Transverse colon (tissue), 4 donors: ENCODE measurements around the gene LGALS16. TPM values are rescaled to one million over a fixed set of nuclear protein-coding genes. Genes with fewer than 3 reads are reported as not detected.
"Not testable (repeated sequence)": the region's sequence is repeated elsewhere in the genome, so short reads cannot be mapped to it uniquely, and the experiment has no call there.

Source experiments
- DNase-seq: peaks from one replicate; pipeline ENCODE4 v3.0.0-alpha.2; 2019
- H3K27ac ChIP-seq, 4 donors: fragments of 200-600 bp; sonication (generic); 2 replicates each; pipeline ENCODE4 v1.5.1; 2016 to 2018; ENCODE audit warnings: inconsistent platforms in 4 of 4
- H3K27me3 ChIP-seq: fragments of 200-600 bp; sonication (generic); 2 replicates; pipeline ENCODE4 v1.5.1; 2017; ENCODE audit warnings: inconsistent platforms
- H3K36me3 ChIP-seq, 4 donors: fragments of 200-600 bp; sonication (generic); 2 replicates each; pipeline ENCODE4 v1.5.1; 2017 to 2019; ENCODE audit warnings: inconsistent platforms in 4 of 4
- H3K4me1 ChIP-seq, 4 donors: fragments of 200-600 bp; sonication (generic); 2 replicates each; pipeline ENCODE4 v1.5.1; 2017 to 2020; ENCODE audit warnings: inconsistent platforms in 4 of 4
- H3K4me3 ChIP-seq, 4 donors: fragments of 200-600 bp; sonication (generic); 1 replicate in 1 of 4; 2 replicates in 3 of 4; pipeline versions ENCODE4 v1.5.1 to v1.6.1; 2017 to 2019; ENCODE audit warnings: inconsistent platforms in 4 of 4
- H3K9me3 ChIP-seq, 2 donors: fragments of 200-600 bp; sonication (generic); 2 replicates each; pipeline ENCODE4 v1.5.1; 2017 to 2019; ENCODE audit warnings: inconsistent platforms in 2 of 2
- CTCF ChIP-seq, 5 experiments: fragments of 200-600 bp in 3 of 5; fragments of 450-650 bp in 2 of 5; sonication (generic) in 3 of 5; IDR thresholded peaks; 1 replicate in 2 of 5; 2 replicates in 3 of 5; pipeline ENCODE4 v1.5.1; 2016 to 2017; ENCODE audit warnings: antibody characterized with exemption in 5 of 5, inconsistent platforms in 3 of 5, mild to moderate bottlenecking in 2 of 5, moderate library complexity in 1 of 5
- EP300 ChIP-seq: sonication (generic); formaldehyde crosslinking; IDR thresholded peaks from one replicate; pipeline ENCODE4 v1.6.1; 2017; ENCODE audit warnings: antibody characterized with exemption, low read depth
- POLR2A ChIP-seq: fragments of 450-650 bp; IDR thresholded peaks from one replicate; pipeline ENCODE4 v1.6.1; 2016; ENCODE audit warnings: antibody characterized with exemption, mild to moderate bottlenecking, moderate library complexity
- POLR2AphosphoS5 ChIP-seq, 3 donors: sonication (generic); formaldehyde crosslinking; IDR thresholded peaks; one replicate each; pipeline ENCODE4 v1.6.1; 2016; ENCODE audit warnings: antibody characterized with exemption in 3 of 3
- WGBS, 2 donors: methylation state at CpG; one replicate each; pipeline ENCODE4 v1.1.5; 2018; ENCODE audit warnings: low coverage in 1 of 2; 5-methylcytosine and 5-hydroxymethylcytosine counted together
- in situ Hi-C, 4 donors: fragments of 200-750 bp; cut with MboI; loops; one replicate each; pipeline versions ENCODE4 v1.15.0 to v1.15.1; 2017; ENCODE audit warnings: low sequenced_read_pairs in 3 of 4, low pct_ligation_motif_present in 1 of 4, low pct_unique_long_range_greater_than_20kb in 1 of 4
- intact Hi-C: fragments of 100-400 bp; cut with DNase I; formaldehyde crosslinking; loops from one replicate; pipeline ENCODE4 v1.15.1; 2023; ENCODE audit warnings: low total_unique reads
- total RNA-seq, 4 donors: library from RNA; depleted of rRNA; stranded (reverse); fragments of >200 nt; gene quantifications; one replicate each; pipeline ENCODE4 v1.1.0, GENCODE V29; 2016

LGALS16 gene
- total RNA-seq, 4 donors from 2014 or later, result not detected

GRCh38 chr19:39684267-39684666 is 28.6 kb downstream of the LGALS16 start:
- H3K27ac ChIP-seq, result no peak overlapping the region
- H3K9me3 ChIP-seq, result no peaks in the 10 kb centered on the region
- H3K4me1 ChIP-seq, result no peaks in the 10 kb centered on the region
- 76 to 82% methylated on average over 2 to 5 of the region's 5 CpGs for WGBS, 2 donors
- no peaks in the 10 kb centered on the region for H3K27me3 ChIP-seq
- no peaks in the 10 kb centered on the region for H3K36me3 ChIP-seq
- no peak for DNase-seq
- no peak overlapping the region for H3K4me3 ChIP-seq
- intact Hi-C loops (no loop called here), in situ Hi-C loops (no loop called here)
- no peak for TF ChIP-seq EP300
- no peak for TF ChIP-seq POLR2AphosphoS5 (IDR thresholded peaks at IDR 0.05)
- no peak for TF ChIP-seq POLR2A
- no peak for TF ChIP-seq CTCF (IDR thresholded peaks at IDR 0.05)

- in situ Hi-C loops, result no loop called here
- no peak for DNase-seq
- H3K36me3 ChIP-seq, result no peaks in the 10 kb centered on the region
- no peak overlapping the region for H3K4me3 ChIP-seq
- H3K27me3 ChIP-seq, result peaks cover 4% of the 10 kb centered on the region
- 62 to 69% methylated on average over 3 of the region's 3 CpGs for WGBS, 2 donors
- intact Hi-C loops, result no loop called here
- H3K4me1 ChIP-seq, result no peaks in the 10 kb centered on the region
- TF ChIP-seq POLR2A (no peak), CTCF (IDR thresholded peaks at IDR 0.05) (no peak), POLR2AphosphoS5 (IDR thresholded peaks at IDR 0.05) (no peak), EP300 (no peak)
- H3K9me3 ChIP-seq, result no peaks in the 10 kb centered on the region
- H3K27ac ChIP-seq, result no peak overlapping the region
Observed at GRCh38 chr19:39686739-39687138, 31.0 kb downstream of the LGALS16 start.

- H3K4me1 ChIP-seq, H3K27ac ChIP-seq, H3K27me3 ChIP-seq, in situ Hi-C loops, H3K9me3 ChIP-seq, H3K36me3 ChIP-seq, DNase-seq, H3K4me3 ChIP-seq, intact Hi-C loops: not testable (repeated sequence)
- 25 to 47% methylated on average over 1 to 4 of the region's 4 CpGs for WGBS, 2 donors
Observed at GRCh38 chr19:39688637-39689036, 32.9 kb downstream of the LGALS16 start.

GRCh38 chr19:39692166-39692565 is 36.5 kb downstream of the LGALS16 start:
- intact Hi-C loops (no loop called here), in situ Hi-C loops (no loop called here)
- TF ChIP-seq EP300 (no peak), POLR2A (no peak), POLR2AphosphoS5 (IDR thresholded peaks at IDR 0.05) (no peak), CTCF (IDR thresholded peaks at IDR 0.05) (no peak)
- Histone ChIP-seq H3K4me1 (no peaks in the 10 kb centered on the region), H3K27me3 (peaks cover 23% of the 10 kb centered on the region), H3K9me3 (no peaks in the 10 kb centered on the region), H3K4me3 (no peak overlapping the region), H3K27ac (no peak overlapping the region), H3K36me3 (no peaks in the 10 kb centered on the region)
- DNase-seq, result no peak
- WGBS, 2 donors, result 86% methylated on average over 3 of the region's 3 CpGs; no CpG with 5 or more reads in 1 of the 2 donors

GRCh38 chr19:39692822-39693221 is 37.1 kb downstream of the LGALS16 start:
- Histone ChIP-seq H3K27me3 (peaks cover 23% of the 10 kb centered on the region), H3K4me3 (no peak overlapping the region), H3K36me3 (no peaks in the 10 kb centered on the region), H3K9me3 (no peaks in the 10 kb centered on the region), H3K27ac (no peak overlapping the region), H3K4me1 (no peaks in the 10 kb centered on the region)
- in situ Hi-C loops, result no loop called here
- no peak for DNase-seq
- TF ChIP-seq POLR2A (no peak), POLR2AphosphoS5 (IDR thresholded peaks at IDR 0.05) (no peak), EP300 (no peak), CTCF (IDR thresholded peaks at IDR 0.05) (no peak)
- 50 to 60% methylated on average over 1 of the region's 1 CpG for WGBS, 2 donors
- intact Hi-C loops, result loop anchor here (1.0 kb wide), 1 partner anchor 37 kb away; no protein-coding TSS in a partner anchor
